ENCODE results near the gene CTDSPL2.
"Not testable (repeated sequence)": the region's sequence is repeated elsewhere in the genome, so short reads cannot be mapped to it uniquely, and the experiment has no call there.

CTDSPL2 gene

GRCh38 chr15:44554934-44555723 lies 127.7 kb downstream of the CTDSPL2 start:
- TF ChIP-seq, protein P1, sequence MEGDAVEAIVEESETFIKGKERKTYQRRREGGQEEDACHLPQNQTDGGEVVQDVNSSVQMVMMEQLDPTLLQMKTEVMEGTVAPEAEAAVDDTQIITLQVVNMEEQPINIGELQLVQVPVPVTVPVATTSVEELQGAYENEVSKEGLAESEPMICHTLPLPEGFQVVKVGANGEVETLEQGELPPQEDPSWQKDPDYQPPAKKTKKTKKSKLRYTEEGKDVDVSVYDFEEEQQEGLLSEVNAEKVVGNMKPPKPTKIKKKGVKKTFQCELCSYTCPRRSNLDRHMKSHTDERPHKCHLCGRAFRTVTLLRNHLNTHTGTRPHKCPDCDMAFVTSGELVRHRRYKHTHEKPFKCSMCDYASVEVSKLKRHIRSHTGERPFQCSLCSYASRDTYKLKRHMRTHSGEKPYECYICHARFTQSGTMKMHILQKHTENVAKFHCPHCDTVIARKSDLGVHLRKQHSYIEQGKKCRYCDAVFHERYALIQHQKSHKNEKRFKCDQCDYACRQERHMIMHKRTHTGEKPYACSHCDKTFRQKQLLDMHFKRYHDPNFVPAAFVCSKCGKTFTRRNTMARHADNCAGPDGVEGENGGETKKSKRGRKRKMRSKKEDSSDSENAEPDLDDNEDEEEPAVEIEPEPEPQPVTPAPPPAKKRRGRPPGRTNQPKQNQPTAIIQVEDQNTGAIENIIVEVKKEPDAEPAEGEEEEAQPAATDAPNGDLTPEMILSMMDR (conservative IDR thresholded peaks at IDR 0.05; ENCODE audit: low read length), result no peak
- H3K4me3 ChIP-seq (ENCODE audit: low read length), result no peak overlapping the region
- no peak for DNase-seq (ENCODE audit: low read depth)

GRCh38 chr15:44560926-44561325 lies 133.5 kb downstream of the CTDSPL2 start:
- not testable (repeated sequence) for DNase-seq (ENCODE audit: low read depth); H3K4me3 ChIP-seq (ENCODE audit: low read length)

GRCh38 chr15:44565387-44566154 lies 138.1 kb downstream of the CTDSPL2 start:
- TF ChIP-seq, protein P1 (conservative IDR thresholded peaks at IDR 0.05; ENCODE audit: low read length), result no peak
- no peak for DNase-seq (ENCODE audit: low read depth)

GRCh38 chr15:44566155-44566540 lies 138.7 kb downstream of the CTDSPL2 start:
- DNase-seq (ENCODE audit: low read depth), result no peak
- no peak overlapping the region for H3K4me3 ChIP-seq (ENCODE audit: low read length)
- TF ChIP-seq, protein P1 (conservative IDR thresholded peaks at IDR 0.05; ENCODE audit: low read length), result no peak

More at GRCh38 chr15:44565387-44566154, 138.1 kb downstream of the CTDSPL2 start:
- H3K4me3 ChIP-seq (ENCODE audit: low read length), result no peak overlapping the region

DNA sequence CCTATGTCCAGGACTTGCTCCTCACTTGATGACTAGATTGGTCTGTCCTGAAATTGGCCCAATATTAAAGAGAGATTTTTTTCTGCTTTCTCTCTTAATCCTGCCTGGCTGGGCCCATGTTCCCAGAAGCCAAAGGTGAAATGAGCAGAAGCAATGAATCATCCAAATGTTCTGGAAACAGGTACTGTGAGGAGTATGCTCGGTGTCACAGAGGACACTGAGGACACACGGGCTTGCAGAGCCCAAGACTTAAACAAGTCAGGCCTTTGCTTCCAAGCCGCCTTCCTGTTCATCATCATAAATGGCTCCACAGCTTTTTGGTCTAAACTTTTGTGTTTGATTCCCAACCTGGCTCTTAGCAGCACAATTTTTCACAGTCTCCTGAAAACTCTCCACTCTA lies 140.9 kb downstream of the CTDSPL2 start:
- DNase-seq (ENCODE audit: low read depth), result no peak
- H3K4me3 ChIP-seq (ENCODE audit: low read length), result no peak overlapping the region
- TF ChIP-seq, protein P1 (conservative IDR thresholded peaks at IDR 0.05; ENCODE audit: low read length), result no peak

- TF ChIP-seq, protein P1 (conservative IDR thresholded peaks at IDR 0.05; ENCODE audit: low read length), result no peak
- no peak overlapping the region for H3K4me3 ChIP-seq (ENCODE audit: low read length)
- DNase-seq (ENCODE audit: low read depth), result no peak
These were observed 141.9 kb downstream of the CTDSPL2 start for GRCh38 chr15:44569316-44569715.

DNA sequence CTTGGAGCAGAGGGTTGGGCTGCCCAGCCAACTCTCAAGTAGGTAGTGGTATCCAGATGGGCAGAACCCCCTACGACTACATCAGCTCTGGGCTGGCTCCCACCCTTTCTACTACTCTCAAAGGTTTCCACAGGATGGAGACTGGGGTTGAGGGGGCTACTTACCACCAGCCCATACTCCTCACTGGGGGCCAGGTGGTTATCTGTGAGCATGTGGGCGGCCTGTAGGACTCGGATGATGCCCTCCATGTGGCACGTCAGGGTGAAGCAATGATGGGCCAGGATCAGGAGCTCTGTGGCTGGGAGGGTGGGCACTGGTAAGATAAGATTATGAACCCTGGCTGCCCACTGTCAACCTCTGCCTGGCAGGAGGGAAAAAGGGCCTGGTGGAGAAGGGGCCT lies 142.9 kb downstream of the CTDSPL2 start:
- DNase-seq (ENCODE audit: low read depth), result no peak
- H3K4me3 ChIP-seq (ENCODE audit: low read length), result no peak overlapping the region
- TF ChIP-seq, protein P1 (conservative IDR thresholded peaks at IDR 0.05; ENCODE audit: low read length), result no peak

Data from AG10803 (cell line).